SK-N-MC (cell line): Measurements from ENCODE around the gene CHD9.

Source experiments
- DNase-seq: peaks from one replicate; pipeline ENCODE4 v3.0.0-alpha.2; 2011; ENCODE audit warnings: low read depth, low spot score
- H3K27ac ChIP-seq: fragments of 200-600 bp; sonication (generic); 2 replicates; pipeline ENCODE4 v1.5.1; 2016; ENCODE audit warnings: mixed run types
- H3K36me3 ChIP-seq: fragments of 200-600 bp; sonication (generic); 2 replicates; pipeline ENCODE4 v1.6.1; 2017; ENCODE audit warnings: antibody characterized with exemption, low read length, mixed read lengths; ENCODE audit not compliant: insufficient read depth
- H3K4me3 ChIP-seq: fragments of 200-600 bp; sonication (generic); 2 replicates; pipeline ENCODE4 v1.5.1; 2016
- H3K9ac ChIP-seq: fragments of 200-600 bp; sonication (generic); 2 replicates; pipeline ENCODE4 v1.8.0; 2017; ENCODE audit warnings: mixed run types, mixed read lengths; ENCODE audit not compliant: insufficient read length
- H3K9me3 ChIP-seq: fragments of 200-600 bp; sonication (generic); 2 replicates; pipeline ENCODE4 v1.6.1; 2017; ENCODE audit warnings: low read depth, mild to moderate bottlenecking, antibody characterized with exemption, low read length, moderate library complexity, mixed read lengths
- EZH2 ChIP-seq: fragments of 200-600 bp; sonication (generic); IDR thresholded peaks from one replicate; pipeline ENCODE4 v1.6.1; 2017; ENCODE audit warnings: antibody characterized with exemption
- FOXP2 ChIP-seq: optimal IDR thresholded peaks from 2 replicates; pipeline ENCODE3; 2011; ENCODE audit warnings: mild to moderate bottlenecking, moderate library complexity; ENCODE audit not compliant: insufficient read depth; ENCODE audit errors: extremely low read length, control extremely low read depth
- POLR2AphosphoS5 ChIP-seq: IDR thresholded peaks from 2 replicates; pipeline ENCODE4 v1.6.1; 2012; ENCODE audit warnings: mild to moderate bottlenecking, low read depth, low read length, borderline replicate concordance

CHD9 gene

GRCh38 chr16:53078247-53078646 is 23.5 kb downstream of the CHD9 start:
- TF ChIP-seq EZH2, result no peak
- TF ChIP-seq POLR2AphosphoS5, result no peak
- no peak for TF ChIP-seq FOXP2
- Histone ChIP-seq H3K9me3 (no peaks in the 10 kb centered on the region), H3K27ac (no peak overlapping the region), H3K9ac (no peak overlapping the region), H3K4me3 (no peak overlapping the region), H3K36me3 (no peaks in the 10 kb centered on the region)
- no peak for DNase-seq

- TF ChIP-seq FOXP2 (no peak), POLR2AphosphoS5 (no peak), EZH2 (no peak)
- Histone ChIP-seq H3K9me3 (no peaks in the 10 kb centered on the region), H3K4me3 (no peak overlapping the region), H3K27ac (no peak overlapping the region), H3K36me3 (no peaks in the 10 kb centered on the region), H3K9ac (no peak overlapping the region)
- no peak for DNase-seq
Observed at GRCh38 chr16:53078765-53079485, 24.1 kb downstream of the CHD9 start.

- Histone ChIP-seq H3K9ac (no peak overlapping the region), H3K4me3 (peak overlapping the region; percentile 61), H3K9me3 (no peaks in the 10 kb centered on the region), H3K27ac (peak overlapping the region; percentile 74; the same call in 1 of the 2 replicates), H3K36me3 (no peaks in the 10 kb centered on the region)
- TF ChIP-seq POLR2AphosphoS5, result no peak
- TF ChIP-seq EZH2, result no peak
- no peak for TF ChIP-seq FOXP2
- DNase-seq, result no peak
Observed at GRCh38 chr16:53080345-53081031, 25.7 kb downstream of the CHD9 start.

- no peak for TF ChIP-seq FOXP2
- TF ChIP-seq EZH2, result no peak
- no peak for TF ChIP-seq POLR2AphosphoS5
- H3K4me3 ChIP-seq, result no peak overlapping the region
- H3K27ac ChIP-seq, result peak overlapping the region; percentile 34; the same call in 1 of the 2 replicates
- DNase-seq, result no peak
- H3K36me3 ChIP-seq, result no peaks in the 10 kb centered on the region
- no peak overlapping the region for H3K9ac ChIP-seq
- no peaks in the 10 kb centered on the region for H3K9me3 ChIP-seq
Observed at GRCh38 chr16:53081032-53081424, 26.2 kb downstream of the CHD9 start.

- Histone ChIP-seq H3K27ac (no peak overlapping the region), H3K9ac (no peak overlapping the region), H3K4me3 (no peak overlapping the region), H3K9me3 (no peaks in the 10 kb centered on the region), H3K36me3 (no peaks in the 10 kb centered on the region)
- DNase-seq, result no peak
- TF ChIP-seq EZH2 (no peak), FOXP2 (no peak), POLR2AphosphoS5 (no peak)
Observed at GRCh38 chr16:53081686-53082407, 27.1 kb downstream of the CHD9 start.

GRCh38 chr16:53082509-53082908 is 27.7 kb downstream of the CHD9 start:
- H3K36me3 ChIP-seq, result no peaks in the 10 kb centered on the region
- DNase-seq, result no peak
- no peak overlapping the region for H3K27ac ChIP-seq
- H3K9me3 ChIP-seq, result no peaks in the 10 kb centered on the region
- H3K4me3 ChIP-seq, result no peak overlapping the region
- TF ChIP-seq POLR2AphosphoS5 (no peak), EZH2 (no peak), FOXP2 (no peak)
- H3K9ac ChIP-seq, result no peak overlapping the region

- Histone ChIP-seq H3K9ac (no peak overlapping the region), H3K9me3 (no peaks in the 10 kb centered on the region), H3K27ac (no peak overlapping the region), H3K36me3 (no peaks in the 10 kb centered on the region), H3K4me3 (no peak overlapping the region)
- DNase-seq, result no peak
- TF ChIP-seq EZH2, result no peak
- no peak for TF ChIP-seq FOXP2
- TF ChIP-seq POLR2AphosphoS5, result no peak
Observed at GRCh38 chr16:53083119-53083518, 28.3 kb downstream of the CHD9 start.

- no peak for TF ChIP-seq EZH2
- TF ChIP-seq POLR2AphosphoS5, result no peak
- TF ChIP-seq FOXP2, result no peak
- no peak for DNase-seq
- Histone ChIP-seq H3K4me3 (no peak overlapping the region), H3K9ac (no peak overlapping the region), H3K36me3 (no peaks in the 10 kb centered on the region), H3K9me3 (no peaks in the 10 kb centered on the region), H3K27ac (no peak overlapping the region)
Observed at GRCh38 chr16:53084141-53084541, 29.4 kb downstream of the CHD9 start.
